RCC 7860 (cell line): Measurements from ENCODE around the gene C9orf72.
"Not testable (repeated sequence)": the region's sequence is repeated elsewhere in the genome, so short reads cannot be mapped to it uniquely, and the experiment has no call there.

Experiments used
- DNase-seq: peaks from one replicate; pipeline ENCODE4 v3.0.0-alpha.2; 2015; ENCODE audit warnings: low spot score
- FAIRE-seq: peaks from 2 replicates; lab custom pipeline; 2012; peaks lifted over from hg19 to GRCh38; lab: Jason Lieb, UNC

Gene C9orf72

DNA sequence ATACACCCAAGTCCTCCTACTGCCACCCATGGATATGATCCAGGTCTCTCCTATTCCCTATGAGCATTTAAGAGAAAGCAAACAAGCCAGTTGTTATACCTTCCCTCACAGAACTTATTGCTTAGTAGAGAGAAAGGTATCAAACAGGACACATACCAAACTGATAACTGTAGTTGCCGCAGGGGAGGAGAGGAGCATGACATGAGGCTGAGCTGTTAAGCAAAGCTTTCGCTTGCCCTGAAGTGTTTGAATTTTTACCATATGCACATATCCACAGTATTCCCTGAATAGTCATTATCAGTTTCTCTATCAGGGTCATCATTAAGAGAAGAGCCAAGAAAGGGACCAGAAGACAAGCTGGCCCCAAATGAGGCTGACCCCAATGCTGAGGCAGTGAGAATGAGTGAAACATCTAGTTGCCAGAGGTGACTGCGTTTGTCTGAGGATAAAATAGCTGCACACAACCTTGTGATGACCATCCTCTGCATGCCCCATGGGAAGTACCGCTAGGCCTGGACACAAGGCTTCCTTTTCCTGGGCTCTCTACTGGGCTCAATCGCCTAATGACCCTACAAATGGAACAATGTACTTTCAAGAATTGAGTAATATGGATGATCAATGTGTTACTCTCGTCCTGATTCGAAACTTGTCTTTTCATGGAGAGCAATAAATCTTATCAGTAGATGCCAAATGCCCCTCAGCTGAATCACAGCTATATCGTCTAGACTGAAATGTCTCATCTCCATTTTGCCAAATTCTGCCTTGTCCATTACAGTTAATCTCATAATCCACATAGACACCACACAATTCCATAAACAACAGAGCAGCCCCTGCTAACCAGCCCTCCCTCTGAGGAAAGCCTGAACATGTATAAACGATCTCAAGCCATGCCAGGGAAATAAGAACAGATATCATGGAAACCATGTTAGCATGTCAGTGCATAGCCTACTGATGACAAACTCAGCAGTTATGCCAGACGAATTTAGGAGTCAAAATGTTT is 53.5 kb downstream of the C9orf72 start:
- no peak for FAIRE-seq

DNA sequence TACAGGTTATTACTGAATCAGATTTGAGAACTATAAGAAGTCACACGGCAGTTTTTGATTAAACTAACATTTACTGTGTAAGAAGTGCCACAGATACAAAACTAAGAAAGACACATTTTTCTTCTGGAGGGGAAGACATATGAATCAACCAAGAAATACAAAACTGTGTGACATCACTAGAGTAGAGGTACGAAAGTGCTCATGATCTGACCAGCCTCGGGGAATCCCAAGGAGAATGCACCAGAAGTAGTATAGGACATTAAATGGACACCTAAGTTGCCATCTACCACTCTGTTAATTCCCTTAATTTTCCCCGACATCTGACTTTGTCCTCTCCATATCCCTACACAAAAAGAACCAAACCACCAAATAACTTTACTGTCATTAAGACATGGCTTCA is 54.5 kb downstream of the C9orf72 start:
- DNase-seq: no peak
- no peak for FAIRE-seq

More for the DNA sequence above, 53.5 kb downstream of the C9orf72 start:
- DNase-seq: no peak

DNA sequence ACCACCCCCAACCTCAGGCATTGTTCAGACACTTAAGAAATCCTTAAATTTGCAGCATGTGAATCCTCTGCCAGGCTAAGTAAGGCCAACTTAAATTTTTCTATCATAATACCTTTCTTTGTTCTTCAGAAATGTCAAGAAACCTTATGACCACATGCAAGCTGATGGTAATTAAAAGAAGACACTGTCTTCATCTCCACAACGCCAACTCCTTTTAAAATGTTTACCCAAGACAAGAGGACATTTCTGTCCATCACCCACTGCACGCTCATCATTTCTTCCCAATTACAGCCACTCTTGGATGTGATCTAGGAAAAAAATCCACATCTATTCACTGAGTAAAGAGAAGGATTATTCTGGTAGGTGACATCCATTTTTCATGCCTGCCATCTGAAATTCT is 55.3 kb downstream of the C9orf72 start:
- FAIRE-seq: no peak
- no peak for DNase-seq

DNA sequence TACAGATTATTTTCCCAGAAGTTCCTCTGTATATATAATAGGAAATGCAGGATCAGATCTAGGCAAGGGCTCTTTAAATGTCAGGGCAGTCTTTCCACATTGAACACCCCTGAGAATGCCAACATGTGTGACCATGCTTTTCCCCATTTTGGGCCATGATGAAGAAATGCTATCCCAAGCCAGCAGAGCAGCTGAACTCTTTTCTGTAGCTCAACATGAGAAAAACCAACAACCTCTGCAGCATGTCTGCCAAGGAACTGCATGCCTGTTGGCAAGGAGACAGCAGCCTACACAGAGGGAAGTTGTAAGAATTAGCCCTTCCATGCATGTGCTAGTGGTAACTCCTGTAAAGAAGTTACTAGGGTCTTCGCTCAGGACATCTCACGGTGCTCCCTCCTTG is 58.7 kb downstream of the C9orf72 start:
- no peak for DNase-seq
- no peak for FAIRE-seq

DNA sequence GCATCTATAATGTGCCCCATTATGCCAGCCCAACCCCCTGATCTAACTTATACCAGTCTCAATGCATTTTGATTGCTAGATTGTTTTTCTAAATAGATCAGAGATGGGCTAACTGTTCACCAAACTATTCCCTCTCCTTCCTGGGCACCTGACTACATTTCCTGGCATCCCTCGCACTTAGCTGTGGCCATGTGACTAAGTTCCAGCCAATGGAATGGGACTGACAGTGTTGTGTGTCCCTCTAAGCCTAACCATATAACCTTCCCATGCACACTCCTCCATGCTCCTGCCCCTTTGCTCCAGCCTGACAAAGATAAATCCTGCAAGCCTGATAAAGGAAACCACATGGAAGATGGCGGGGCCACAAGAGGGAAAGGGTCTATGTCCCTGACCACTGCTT is 61.5 kb downstream of the C9orf72 start:
- FAIRE-seq: no peak

DNA sequence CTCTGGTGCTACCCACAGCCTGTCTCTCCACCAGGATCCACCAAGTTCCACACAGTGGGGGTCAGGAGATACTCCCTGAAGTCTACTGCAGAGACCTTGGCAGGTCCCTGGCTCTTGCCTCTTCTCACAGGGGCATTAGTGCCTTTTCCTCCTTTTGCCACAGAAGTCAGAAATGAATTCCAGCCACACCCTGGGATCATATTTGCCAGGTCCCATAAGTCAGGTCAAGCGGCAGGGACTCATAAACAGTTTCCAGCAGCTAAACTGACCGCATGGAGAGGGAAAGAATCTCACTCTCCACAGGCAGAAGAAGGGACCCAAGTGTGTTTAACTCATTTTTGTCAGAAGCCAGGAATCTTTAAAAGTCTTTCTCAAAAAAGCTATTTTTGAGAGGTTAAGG is 62.5 kb downstream of the C9orf72 start:
- no peak for DNase-seq
- no peak for FAIRE-seq

More for the DNA sequence above, 61.5 kb downstream of the C9orf72 start:
- DNase-seq: no peak

DNA sequence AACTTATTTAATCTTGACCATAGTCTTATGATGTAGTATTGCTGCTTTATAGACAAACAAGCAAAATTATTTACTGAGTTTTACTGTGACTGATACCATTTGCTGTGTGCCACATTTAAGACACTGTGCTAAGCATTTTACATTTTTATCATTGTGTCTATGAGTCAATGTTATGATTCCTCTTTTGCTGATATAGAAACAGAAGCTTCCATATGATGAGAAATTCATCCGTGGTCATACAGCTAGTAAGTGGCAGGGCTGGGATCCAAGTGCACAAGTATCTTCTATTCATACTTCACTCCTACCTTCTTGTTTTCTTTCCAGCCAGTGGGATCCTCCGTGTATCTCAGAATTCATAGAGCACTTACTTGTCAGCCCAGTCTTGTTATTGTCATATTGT is 66.3 kb downstream of the C9orf72 start:
- DNase-seq: no peak
- FAIRE-seq: no peak

DNA sequence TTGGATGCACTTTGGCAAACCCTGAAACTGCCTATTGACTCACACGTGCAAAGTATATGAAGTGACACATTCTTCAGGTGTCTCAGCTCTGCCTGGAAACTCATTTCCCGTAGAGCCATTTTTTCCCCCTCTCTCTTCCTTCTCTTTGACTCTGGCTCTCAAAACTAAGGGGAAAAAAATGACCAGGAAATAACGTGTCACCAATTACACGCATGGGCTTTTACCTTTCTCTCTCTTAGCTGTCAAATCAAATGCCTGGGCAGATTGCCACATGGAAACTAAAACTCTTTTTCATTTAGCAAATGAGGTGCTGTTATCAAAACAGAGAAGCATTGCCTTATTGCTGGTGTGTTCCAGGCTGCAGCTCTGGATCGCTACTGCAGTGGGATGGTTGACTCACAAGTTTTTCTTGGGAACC is 67.5 kb downstream of the C9orf72 start:
- no peak for FAIRE-seq
- no peak for DNase-seq

DNA sequence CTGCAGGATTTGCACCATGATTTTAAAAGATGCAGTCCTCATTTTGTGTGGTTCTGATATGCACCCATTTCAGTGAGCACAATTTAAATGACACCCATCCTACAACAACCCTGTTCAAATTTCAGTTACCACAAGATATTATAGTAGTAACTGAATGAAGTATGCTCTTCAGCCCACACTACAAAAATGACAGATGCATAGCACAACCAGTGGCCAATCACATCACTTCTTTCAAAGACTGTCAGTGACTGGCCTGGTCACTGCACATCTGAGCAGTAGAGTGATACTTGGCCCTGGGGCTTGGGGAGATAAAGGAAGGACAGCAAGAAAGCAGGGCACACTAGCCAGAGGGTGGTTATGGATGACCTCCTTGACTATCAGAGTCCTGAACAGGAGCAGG is 69.0 kb downstream of the C9orf72 start:
- FAIRE-seq (no peak), DNase-seq (no peak)

DNA sequence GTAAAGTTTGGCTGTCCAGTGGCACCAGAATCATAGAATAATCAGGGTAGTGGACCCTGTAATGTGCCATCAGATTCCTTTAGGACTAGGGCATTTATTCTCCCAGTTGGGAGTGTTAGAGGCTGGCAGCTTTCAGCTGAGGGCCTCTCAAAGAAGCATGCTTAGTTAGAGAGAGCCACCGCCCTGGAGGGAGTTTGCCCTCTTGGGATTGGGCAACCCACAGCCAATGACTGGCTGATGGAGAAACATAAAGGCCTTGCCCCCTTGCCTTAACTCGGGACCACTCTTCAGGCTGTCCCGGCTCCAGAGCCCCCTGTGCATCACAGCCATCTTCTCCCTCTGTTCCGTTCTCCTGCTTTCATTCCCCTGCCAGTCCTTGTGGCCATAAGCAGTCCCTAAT is 69.7 kb downstream of the C9orf72 start:
- FAIRE-seq: no peak
- no peak for DNase-seq

DNA sequence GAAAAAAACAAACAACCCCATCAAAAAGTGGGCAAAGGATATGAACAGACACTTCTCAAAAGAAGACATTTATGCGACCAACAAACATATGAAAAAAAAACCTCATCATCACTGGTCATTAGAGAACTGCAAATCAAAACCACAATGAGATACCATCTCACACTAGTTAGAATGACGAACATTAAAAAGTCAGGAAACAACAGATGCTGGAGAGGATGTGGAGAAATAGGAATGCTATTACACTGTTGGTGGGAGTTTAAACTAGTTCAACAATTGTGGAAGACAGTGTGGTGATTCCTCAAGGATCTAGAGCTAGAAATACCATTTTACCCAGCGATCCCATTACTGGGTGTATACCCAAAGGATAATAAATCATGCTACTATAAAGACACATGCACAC is 72.4 kb downstream of the C9orf72 start:
- DNase-seq, FAIRE-seq: not testable (repeated sequence)

DNA sequence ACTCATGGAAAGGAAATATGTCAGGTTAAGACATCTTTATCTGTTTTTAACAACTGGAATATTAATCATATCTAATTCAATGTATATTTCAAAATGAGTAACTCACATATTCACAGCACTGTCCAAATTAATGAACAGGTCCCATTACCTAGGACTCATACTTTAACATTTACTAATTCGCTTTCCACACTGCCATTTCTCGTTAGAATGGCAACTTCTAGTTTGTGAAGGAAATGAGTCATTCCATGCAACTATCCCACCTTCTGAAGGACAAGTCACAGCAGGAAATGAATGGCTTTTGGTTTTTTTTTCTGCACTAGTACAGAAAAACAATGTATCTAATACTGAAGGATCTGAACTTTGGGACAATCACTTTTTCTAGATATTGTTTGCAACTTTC is 73.8 kb downstream of the C9orf72 start:
- FAIRE-seq (peak; percentile 34), DNase-seq (peak; percentile 31)

DNA sequence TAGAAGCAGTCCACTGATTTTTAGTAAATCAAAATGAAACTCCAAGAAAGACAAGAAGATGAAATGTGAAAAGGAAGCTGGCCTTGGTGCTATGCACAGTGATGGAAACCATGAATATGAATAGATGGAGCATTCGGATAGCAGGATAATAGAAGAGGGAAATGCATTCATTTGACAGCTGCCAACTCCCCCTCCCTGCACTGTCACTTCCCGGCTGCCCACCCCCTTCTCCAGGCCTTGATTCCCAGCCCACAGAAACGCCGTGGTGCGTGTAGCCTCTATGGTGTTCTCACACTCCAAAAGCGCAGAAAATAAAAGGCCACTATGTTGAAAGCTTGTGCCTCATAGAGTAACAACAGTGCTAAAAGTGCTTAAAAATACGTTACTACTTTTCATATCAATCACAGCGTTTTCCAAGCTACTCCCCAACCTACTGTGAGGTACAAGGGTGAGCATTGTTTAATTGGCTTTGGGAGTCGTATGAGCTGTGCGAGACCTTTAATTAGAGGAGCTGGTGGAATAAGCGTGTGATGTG is 75.3 kb downstream of the C9orf72 start:
- no peak for FAIRE-seq

More for the DNA sequence above, 75.3 kb downstream of the C9orf72 start:
- no peak for DNase-seq
